Fibroblast of villous mesenchyme (primary cell): ENCODE data around the gene LRRC14B. TPM values are rescaled to one million over a fixed set of nuclear protein-coding genes. Genes with fewer than 3 reads are reported as not detected.

Experiments
- DNase-seq: peaks from one replicate; pipeline ENCODE4 v3.0.0-alpha.2; 2010; ENCODE audit warnings: low read depth
- H3K4me3 ChIP-seq: 2 replicates; pipeline ENCODE4 v1.5.1; 2011; ENCODE audit warnings: low read depth, mild to moderate bottlenecking, low read length
- CTCF ChIP-seq: IDR thresholded peaks from 2 replicates; pipeline ENCODE4 v1.5.1; 2012; ENCODE audit warnings: low read depth, mild to moderate bottlenecking, low read length; ENCODE audit not compliant: insufficient read depth
- total RNA-seq: library from RNA; depleted of rRNA; stranded (reverse); fragments of >200 nt; gene quantifications from 2 replicates; pipeline ENCODE4 v1.2.3, GENCODE V29; 2012

LRRC14B gene
- total RNA-seq, 1 donor = not detected

- TF ChIP-seq CTCF = no peak
- H3K4me3 ChIP-seq = no peak overlapping the region
- no peak for DNase-seq
Measured at GRCh38 chr5:170971-171800, 20.1 kb upstream of the LRRC14B start.

- no peak for DNase-seq
- TF ChIP-seq CTCF = no peak
- H3K4me3 ChIP-seq = no peak overlapping the region
Measured at GRCh38 chr5:171801-172331, 19.4 kb upstream of the LRRC14B start.

- no peak for TF ChIP-seq CTCF
- no peak overlapping the region for H3K4me3 ChIP-seq
- DNase-seq = no peak
Measured at GRCh38 chr5:172421-172820, 18.9 kb upstream of the LRRC14B start.

- no peak overlapping the region for H3K4me3 ChIP-seq
- TF ChIP-seq CTCF = no peak
- DNase-seq = no peak
Measured at GRCh38 chr5:172841-173251, 18.4 kb upstream of the LRRC14B start.

- no peak for TF ChIP-seq CTCF
- no peak overlapping the region for H3K4me3 ChIP-seq
- DNase-seq = no peak
Measured at GRCh38 chr5:173392-174290, 17.7 kb upstream of the LRRC14B start.

- TF ChIP-seq CTCF = no peak
- no peak for DNase-seq
- no peak overlapping the region for H3K4me3 ChIP-seq
Measured at GRCh38 chr5:174291-174600, 17.0 kb upstream of the LRRC14B start.
